Epithelial cell of prostate (primary cell): ENCODE measurements around the gene PPP1R2.
A peak's percentile ranks its signal among the peaks of the same experiment; 100 is the strongest.

ENCODE experiments used
- DNase-seq: peaks from one replicate; pipeline ENCODE4 v3.0.0-alpha.2; 2011; ENCODE audit warnings: low read depth, low spot score
- H3K27ac ChIP-seq: fragments of 450-650 bp; 2 replicates; pipeline ENCODE4 v1.5.1; 2017; ENCODE audit warnings: mild to moderate bottlenecking

The PPP1R2 gene

GRCh38 chr3:195568630-195569029, 25.5 kb upstream of the PPP1R2 start:
- DNase-seq = no peak
- no peak overlapping the region for H3K27ac ChIP-seq

GRCh38 chr3:195566797-195567196, 23.7 kb upstream of the PPP1R2 start:
- no peak overlapping the region for H3K27ac ChIP-seq
- no peak for DNase-seq

GRCh38 chr3:195565716-195566115, 22.6 kb upstream of the PPP1R2 start:
- H3K27ac ChIP-seq = no peak overlapping the region
- no peak for DNase-seq

- H3K27ac ChIP-seq = no peak overlapping the region
- no peak for DNase-seq
Measured at GRCh38 chr3:195563317-195563716, 20.2 kb upstream of the PPP1R2 start.

- peak overlapping the region; percentile 26 for H3K27ac ChIP-seq
- no peak for DNase-seq
Measured at GRCh38 chr3:195559723-195560409, 16.7 kb upstream of the PPP1R2 start.

- DNase-seq = no peak
- H3K27ac ChIP-seq = no peak overlapping the region
Measured at GRCh38 chr3:195558602-195559001, 15.5 kb upstream of the PPP1R2 start.

DNA sequence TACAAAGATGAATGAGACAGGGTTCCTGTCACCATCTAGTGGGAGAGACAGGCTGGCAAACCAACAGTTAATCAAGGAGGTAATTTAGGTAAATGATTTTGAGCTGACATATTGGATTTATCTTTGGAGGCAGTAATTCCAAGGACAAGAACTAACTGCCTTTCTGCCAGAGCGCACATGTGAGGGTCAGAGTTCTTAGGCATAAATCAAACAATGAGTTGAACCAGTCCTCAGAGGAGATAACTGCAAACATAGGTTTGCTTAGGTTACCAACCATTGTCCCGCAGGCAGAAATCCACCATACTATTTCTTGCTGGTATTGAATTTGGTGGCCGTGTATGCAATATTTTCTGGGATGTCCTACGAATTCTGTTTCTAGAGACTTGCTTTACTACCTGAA, 14.2 kb upstream of the PPP1R2 start:
- DNase-seq = no peak

GRCh38 chr3:195556390-195556789, 13.3 kb upstream of the PPP1R2 start:
- DNase-seq = no peak

More for the DNA sequence above, 14.2 kb upstream of the PPP1R2 start:
- H3K27ac ChIP-seq = no peak overlapping the region

DNA sequence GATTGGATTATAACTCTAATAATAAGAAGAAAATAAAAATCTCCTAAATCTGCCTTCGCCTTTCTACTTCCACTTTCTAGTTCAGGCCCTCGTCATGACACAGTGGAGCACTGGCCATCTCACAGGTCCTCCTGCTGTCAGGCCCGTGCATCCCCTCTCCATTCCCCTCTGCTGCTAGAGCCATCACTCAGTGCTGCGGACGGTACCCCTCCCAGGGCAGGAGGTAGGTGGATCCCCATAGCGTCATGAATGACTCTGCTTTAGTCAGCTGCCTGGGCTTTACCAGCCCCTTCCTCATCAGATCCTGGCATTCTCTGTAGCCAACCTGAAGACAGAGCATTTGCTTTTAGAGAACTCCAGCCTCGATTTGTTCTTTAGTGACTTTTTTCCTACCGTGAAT, 12.0 kb upstream of the PPP1R2 start:
- DNase-seq = no peak
- H3K27ac ChIP-seq = no peak overlapping the region

More at GRCh38 chr3:195556390-195556789, 13.3 kb upstream of the PPP1R2 start:
- no peak overlapping the region for H3K27ac ChIP-seq

- DNase-seq = no peak
- no peak overlapping the region for H3K27ac ChIP-seq
Measured at GRCh38 chr3:195554458-195554857, 11.3 kb upstream of the PPP1R2 start.

DNA sequence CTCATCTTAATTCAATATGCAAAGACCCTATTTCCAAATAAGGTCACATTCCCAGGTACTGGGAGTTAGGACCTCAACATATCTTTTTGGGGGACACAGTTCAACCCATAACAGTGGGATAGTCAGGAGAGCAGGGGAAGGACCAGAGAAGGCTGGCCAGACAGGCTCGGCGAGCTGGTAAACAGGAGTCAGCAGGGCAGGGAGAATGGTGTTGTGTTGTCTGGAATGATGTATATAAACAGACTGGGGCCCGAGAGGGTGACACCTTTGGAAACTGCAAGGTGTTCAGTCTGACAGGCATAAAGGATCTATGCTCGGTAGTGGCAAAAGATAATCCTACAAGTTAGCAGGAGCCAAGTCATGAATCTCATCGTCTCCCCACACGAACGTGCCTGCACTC, 10.1 kb upstream of the PPP1R2 start:
- no peak for DNase-seq
- H3K27ac ChIP-seq = no peak overlapping the region

DNA sequence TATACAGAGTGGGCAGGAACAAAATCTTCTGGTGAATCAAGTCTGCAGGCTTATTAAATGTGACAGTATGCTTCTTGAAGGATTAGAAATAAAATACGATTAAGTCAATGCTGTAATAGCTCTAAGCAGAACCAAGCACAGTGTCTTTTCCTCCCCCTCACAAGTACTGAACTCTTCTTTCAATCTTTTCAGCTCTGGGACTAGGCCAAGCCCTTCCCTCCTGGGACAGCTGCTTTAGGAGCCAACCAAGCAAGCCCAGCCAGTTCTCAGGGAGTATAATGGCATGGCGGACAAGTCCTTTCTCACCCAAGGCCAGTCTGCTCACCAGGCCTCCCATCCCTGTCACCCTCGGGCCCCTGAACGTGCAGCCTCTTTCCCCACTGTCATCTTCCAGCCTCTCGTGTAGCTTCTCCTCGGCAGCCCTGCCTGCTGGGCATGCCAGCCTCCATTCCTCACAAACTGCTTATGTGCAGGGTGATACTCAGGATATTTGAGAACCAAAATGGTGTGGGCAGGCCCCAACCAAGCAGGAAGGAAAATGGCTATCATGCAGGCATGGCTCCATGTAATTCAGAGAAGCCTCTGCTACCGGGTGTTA, 8.4 kb upstream of the PPP1R2 start:
- no peak overlapping the region for H3K27ac ChIP-seq
- DNase-seq = no peak

DNA sequence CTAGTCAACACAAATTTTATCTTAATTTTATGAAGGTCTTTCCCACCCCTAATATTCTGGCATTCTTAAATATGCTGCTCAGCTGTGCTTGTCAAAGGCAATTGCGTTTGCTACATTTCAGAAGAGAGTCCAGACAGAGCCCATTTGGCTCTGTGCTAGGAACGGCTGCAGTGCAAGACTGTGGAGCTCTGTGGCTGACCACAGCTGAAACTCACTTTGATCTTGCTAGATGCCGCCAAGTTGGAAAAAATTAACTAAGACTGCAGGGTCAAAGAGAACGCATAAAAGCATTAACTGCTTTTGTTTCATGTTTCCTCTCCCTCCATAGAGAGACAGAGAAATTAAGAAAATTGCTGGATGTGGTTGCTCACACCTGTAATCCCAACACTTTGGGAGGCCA, 7.6 kb upstream of the PPP1R2 start:
- no peak for DNase-seq
- no peak overlapping the region for H3K27ac ChIP-seq

GRCh38 chr3:195549931-195550519, 6.9 kb upstream of the PPP1R2 start:
- DNase-seq = no peak
- H3K27ac ChIP-seq = no peak overlapping the region

DNA sequence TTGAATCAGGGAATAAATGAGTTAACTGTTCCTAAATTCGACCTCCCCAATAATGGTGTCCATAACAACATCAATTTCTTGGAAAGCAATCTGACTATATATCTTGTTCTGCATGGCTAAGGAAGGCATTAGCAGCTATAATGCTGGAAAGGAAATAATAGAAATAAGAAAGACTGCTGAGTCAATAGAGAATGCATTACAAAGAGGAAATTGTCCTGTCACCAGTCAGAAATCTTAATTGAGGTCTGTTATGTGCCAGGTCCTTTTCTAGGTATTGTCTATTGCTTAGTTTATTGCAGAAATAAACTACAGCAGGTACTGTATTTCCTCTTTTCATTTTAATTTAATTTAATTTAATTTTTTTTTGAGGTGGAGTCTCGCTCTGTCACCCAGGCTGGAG, 5.9 kb upstream of the PPP1R2 start:
- no peak overlapping the region for H3K27ac ChIP-seq
- DNase-seq = no peak

DNA sequence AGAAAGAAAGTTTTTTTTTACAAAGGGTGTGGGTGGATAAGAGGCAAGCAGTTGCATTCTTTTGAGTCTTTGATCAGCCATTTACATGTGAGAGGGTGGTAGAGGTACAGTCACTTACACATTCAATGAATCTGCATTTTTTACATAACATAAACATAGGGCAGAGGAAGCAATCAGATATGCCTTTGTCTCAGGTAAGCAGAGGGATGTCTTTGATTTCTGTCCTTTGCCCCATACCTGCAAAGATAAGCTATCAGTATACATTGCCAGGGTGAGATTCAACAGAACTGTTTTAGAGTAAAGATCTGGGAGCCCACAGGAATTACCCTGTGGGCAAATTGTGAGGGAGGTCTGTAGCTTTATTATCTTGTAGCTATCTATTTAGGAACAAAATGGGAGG, 5.4 kb upstream of the PPP1R2 start:
- no peak overlapping the region for H3K27ac ChIP-seq

DNA sequence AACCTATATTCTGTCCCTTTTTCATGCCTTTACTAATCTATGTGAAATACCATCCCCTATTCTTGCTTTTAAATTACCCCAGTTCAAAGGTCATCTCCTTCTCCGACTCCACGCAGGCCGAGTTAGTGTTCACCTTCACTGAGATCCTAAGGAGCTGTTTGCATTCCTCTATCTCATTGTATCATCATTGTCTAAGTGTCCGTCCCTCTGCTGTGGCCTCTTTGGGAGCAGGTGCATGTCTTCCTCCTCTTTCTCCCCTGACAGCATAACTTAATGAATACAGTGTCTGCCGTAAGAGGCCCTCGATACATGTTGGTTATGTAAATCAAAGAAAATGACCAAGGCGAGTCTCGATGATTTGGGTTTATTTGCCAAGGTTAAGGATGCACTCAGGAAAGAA, 4.9 kb upstream of the PPP1R2 start:
- no peak overlapping the region for H3K27ac ChIP-seq
- no peak for DNase-seq

More for the DNA sequence above, 5.4 kb upstream of the PPP1R2 start:
- DNase-seq = no peak

DNA sequence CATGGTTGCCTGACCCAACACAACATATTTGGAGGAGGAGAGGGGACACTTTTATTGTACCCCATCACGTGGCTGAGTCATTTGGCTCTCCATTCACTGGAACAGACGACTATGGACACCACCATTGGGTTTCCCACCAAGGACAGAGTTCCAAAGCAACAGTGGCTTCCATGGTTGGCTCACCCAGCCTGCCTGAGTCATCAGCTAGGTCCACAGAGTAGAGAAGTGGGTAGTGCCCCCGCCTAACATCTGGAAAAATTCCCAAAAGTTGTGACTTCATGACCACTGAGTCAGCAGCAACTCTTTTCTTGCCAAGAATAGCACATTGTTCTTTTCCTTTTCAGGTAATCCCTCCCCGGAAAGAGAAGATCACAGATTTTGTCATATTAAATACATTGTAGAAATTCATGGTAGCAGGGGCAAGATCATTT, 3.0 kb upstream of the PPP1R2 start:
- peak overlapping the region; percentile 52 for H3K27ac ChIP-seq
- DNase-seq = peak; percentile 71

- no peak for DNase-seq
Measured at GRCh38 chr3:195544634-195545033, 1.5 kb upstream of the PPP1R2 start.

GRCh38 chr3:195544230-195544536, 1.1 kb upstream of the PPP1R2 start:
- H3K27ac ChIP-seq = no peak overlapping the region
- DNase-seq = no peak

More at GRCh38 chr3:195544634-195545033, 1.5 kb upstream of the PPP1R2 start:
- no peak overlapping the region for H3K27ac ChIP-seq

GRCh38 chr3:195543500-195544229, 540 bp upstream of the PPP1R2 start:
- DNase-seq = no peak
- H3K27ac ChIP-seq = no peak overlapping the region
